ENCODE data around the gene ADM2. TPM values are rescaled to one million over a fixed set of nuclear protein-coding genes. Genes with fewer than 3 reads are reported as not detected.

Gene ADM2
- total RNA-seq, 4 donors from 2014 or later: under 0.01 to 1.9 (median 0.89) TPM

- H3K36me3 ChIP-seq: peaks cover 36 to 98% (median 56%) of the 10 kb centered on the region in 3 donors
- intact Hi-C loops (cut with DNase I): no loop called here
- no peak overlapping the region for H3K4me3 ChIP-seq
- no peak overlapping the region for H3K27ac ChIP-seq
- H3K9me3 ChIP-seq: no peaks in the 10 kb centered on the region
- H3K27me3 ChIP-seq: no peaks in the 10 kb centered on the region
- H3K4me1 ChIP-seq: peaks cover 6 to 27% (median 8%) of the 10 kb centered on the region in 3 donors
- no CpG with 5 or more reads among the region's 17 CpGs for WGBS, 2 donors
- TF ChIP-seq CTCF (IDR thresholded peaks at IDR 0.05) (no peak), POLR2A (IDR thresholded peaks at IDR 0.05) (no peak)
- no peak for DNase-seq
Observed at GRCh38 chr22:50439314-50439870, 42.0 kb upstream of the ADM2 start.

GRCh38 chr22:50439871-50440331 is 41.4 kb upstream of the ADM2 start:
- no peak for DNase-seq
- Histone ChIP-seq H3K36me3 (peaks cover 36 to 100% (median 52%) of the 10 kb centered on the region in 3 donors), H3K4me3 (no peak overlapping the region), H3K9me3 (no peaks in the 10 kb centered on the region), H3K27me3 (no peaks in the 10 kb centered on the region), H3K27ac (no peak overlapping the region), H3K4me1 (peaks cover 7 to 28% (median 10%) of the 10 kb centered on the region in 3 donors)
- WGBS, 2 donors: 40 to 80% methylated on average over 1 to 5 of the region's 10 CpGs
- TF ChIP-seq POLR2A (IDR thresholded peaks at IDR 0.05): no peak
- TF ChIP-seq CTCF (IDR thresholded peaks at IDR 0.05): no peak
- intact Hi-C loops (cut with DNase I): no loop called here

- 89 to 90% methylated on average over 2 to 3 of the region's 26 CpGs for WGBS, 2 donors
- H3K36me3 ChIP-seq: peaks cover 36 to 100% (median 46%) of the 10 kb centered on the region in 3 donors
Observed at GRCh38 chr22:50440544-50441249, 40.6 kb upstream of the ADM2 start.

GRCh38 chr22:50441428-50441993 is 39.8 kb upstream of the ADM2 start:
- Histone ChIP-seq H3K9me3 (no peaks in the 10 kb centered on the region), H3K4me1 (peaks cover 0 to 17% (median 10%) of the 10 kb centered on the region in 3 donors), H3K27ac (no peak overlapping the region), H3K36me3 (peaks cover 32 to 100% (median 43%) of the 10 kb centered on the region in 3 donors), H3K27me3 (no peaks in the 10 kb centered on the region), H3K4me3 (no peak overlapping the region)
- no peak for TF ChIP-seq CTCF (IDR thresholded peaks at IDR 0.05)
- TF ChIP-seq POLR2A (IDR thresholded peaks at IDR 0.05): no peak
- no peak for DNase-seq
- WGBS, 2 donors: 75 to 100% methylated on average over 4 of the region's 17 CpGs
- intact Hi-C loops (cut with DNase I): no loop called here

More at GRCh38 chr22:50440544-50441249, 40.6 kb upstream of the ADM2 start:
- Histone ChIP-seq H3K9me3 (no peaks in the 10 kb centered on the region), H3K27me3 (no peaks in the 10 kb centered on the region), H3K4me1 (peaks cover 0 to 25% (median 10%) of the 10 kb centered on the region in 3 donors), H3K27ac (no peak overlapping the region), H3K4me3 (no peak overlapping the region)
- no peak for TF ChIP-seq POLR2A (IDR thresholded peaks at IDR 0.05)
- no peak for TF ChIP-seq CTCF (IDR thresholded peaks at IDR 0.05)
- DNase-seq: no peak
- intact Hi-C loops (cut with DNase I): no loop called here

GRCh38 chr22:50443197-50443596 is 38.1 kb upstream of the ADM2 start:
- 80 to 86% methylated on average over 1 of the region's 15 CpGs for WGBS, 2 donors
- Histone ChIP-seq H3K4me3 (no peak overlapping the region), H3K9me3 (no peaks in the 10 kb centered on the region), H3K27me3 (no peaks in the 10 kb centered on the region), H3K27ac (no peak overlapping the region), H3K36me3 (peaks cover 30 to 100% (median 43%) of the 10 kb centered on the region in 3 donors), H3K4me1 (peaks cover 0 to 17% (median 10%) of the 10 kb centered on the region in 3 donors)
- TF ChIP-seq POLR2A (IDR thresholded peaks at IDR 0.05) (no peak), CTCF (IDR thresholded peaks at IDR 0.05) (no peak)
- no peak for DNase-seq
- intact Hi-C loops (cut with DNase I): no loop called here
